SH-SY5Y (cell line): ENCODE results near the gene PPP2R3B.

ENCODE experiments used
- GATA2 ChIP-seq: IDR thresholded peaks from 2 replicates; pipeline ENCODE4 v1.6.1; 2011; ENCODE audit warnings: mild to moderate bottlenecking, low read depth, low read length
- GATA3 ChIP-seq: IDR thresholded peaks from 2 replicates; pipeline ENCODE4 v1.6.1; 2011; ENCODE audit warnings: low read depth, mild to moderate bottlenecking, low read length, moderate library complexity

GRCh38 chrX:310621-311155, 76.0 kb downstream of the PPP2R3B start:
- TF ChIP-seq GATA3: no peak
- TF ChIP-seq GATA2: no peak
